ENCODE data around the gene E2F3.

DNA sequence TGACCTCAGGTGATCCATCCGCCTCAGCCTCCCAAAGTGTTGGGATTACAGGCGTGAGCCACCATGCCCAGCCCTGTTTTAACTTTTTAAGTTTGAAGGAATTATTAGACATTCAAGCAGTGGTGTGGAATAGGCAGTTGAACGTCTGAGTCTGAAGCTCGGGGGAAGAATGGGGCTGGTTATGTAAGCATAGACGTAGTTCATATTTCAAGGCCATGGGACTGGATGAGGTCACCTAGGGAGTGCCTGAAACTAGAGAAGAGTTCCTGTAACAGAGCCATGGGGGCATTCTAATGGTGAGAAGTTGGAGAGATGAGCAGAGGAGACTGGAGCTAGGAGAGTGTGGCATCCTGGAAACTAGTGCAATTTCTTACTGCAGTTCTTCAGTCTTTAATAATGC lies 139.0 kb downstream of the E2F3 start:
- no peak for TF ChIP-seq MYC (IDR thresholded peaks at IDR 0.05; ENCODE audit: insufficient read depth, insufficient read length, insufficient replicate concordance, low read length, severe bottlenecking)
- TF ChIP-seq CTCF (IDR thresholded peaks at IDR 0.05 in 2 of 3, conservative IDR thresholded peaks at IDR 0.05 in 1 of 3; ENCODE audit: control insufficient read depth in 2 of 3, extremely low read depth in 1 of 3, insufficient read depth in 1 of 3, low read depth in 3 of 3, low read length in 3 of 3): no peak
- TF ChIP-seq BCLAF1 (IDR thresholded peaks at IDR 0.05): no peak
- no peak for TF ChIP-seq POLR2AphosphoS5 (IDR thresholded peaks at IDR 0.05; ENCODE audit: low read length)
- TF ChIP-seq CBFB (IDR thresholded peaks at IDR 0.05; ENCODE audit: low read depth): no peak
- TF ChIP-seq SP1 (IDR thresholded peaks at IDR 0.05; ENCODE audit: low read depth, low read length): no peak
- TF ChIP-seq, protein P1, sequence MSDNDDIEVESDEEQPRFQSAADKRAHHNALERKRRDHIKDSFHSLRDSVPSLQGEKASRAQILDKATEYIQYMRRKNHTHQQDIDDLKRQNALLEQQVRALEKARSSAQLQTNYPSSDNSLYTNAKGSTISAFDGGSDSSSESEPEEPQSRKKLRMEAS (IDR thresholded peaks at IDR 0.05; ENCODE audit: low read depth, low read length): no peak
- no peak for TF ChIP-seq EP300 (IDR thresholded peaks at IDR 0.05; ENCODE audit: borderline replicate concordance in 1 of 2, control insufficient read depth in 1 of 2, low read depth in 2 of 2, low read length in 2 of 2)
